HEK293 (cell line): ENCODE data around the gene AGAP5.
A peak's percentile ranks its signal among the peaks of the same experiment; 100 is the strongest.

Experiments
- CTCF ChIA-PET: fragments of 350-600 bp; formaldehyde crosslinking; extraction: SDS; loops from one replicate; lab custom pipeline; 2021; ENCODE audit warnings: antibody characterized with exemption; lab: Yijun Ruan, JAX
- POLR2A ChIA-PET: fragments of 300-600 bp; formaldehyde crosslinking; extraction: SDS; loops from one replicate; lab custom pipeline; 2020; ENCODE audit warnings: antibody characterized with exemption, inconsistent platforms; lab: Yijun Ruan, JAX
- H3K27ac ChIP-seq: fragments of 200-500 bp; sonication (Bioruptor generic); 2 replicates; pipeline ENCODE4 v1.5.1; 2014; ENCODE audit warnings: low read depth, low read length, control low read depth, inconsistent platforms; ENCODE audit errors: extremely low read depth
- H3K36me3 ChIP-seq, 2 experiments: fragments of 200-500 bp in 1 of 2; sonication (Bioruptor generic) in 1 of 2; 1 replicate in 1 of 2; 2 replicates in 1 of 2; pipeline ENCODE4 v1.5.1; 2014 to 2017; ENCODE audit warnings: inconsistent platforms in 2 of 2, low read length in 2 of 2; ENCODE audit not compliant: control insufficient read depth in 2 of 2, insufficient read depth in 1 of 2
- H3K4me1 ChIP-seq: fragments of 200-500 bp; sonication (Bioruptor generic); 2 replicates; pipeline ENCODE4 v1.5.1; 2014; ENCODE audit warnings: mild to moderate bottlenecking, low read length, inconsistent platforms; ENCODE audit not compliant: control insufficient read depth, insufficient read depth
- H3K4me3 ChIP-seq: 2 replicates; pipeline ENCODE4 v1.5.1; 2011; ENCODE audit warnings: low read depth, mild to moderate bottlenecking, control low read depth, low read length, moderate library complexity
- H3K9me3 ChIP-seq: fragments of 200-500 bp; sonication (Bioruptor generic); 2 replicates; pipeline ENCODE4 v1.5.1; 2014; ENCODE audit warnings: low read depth, low read length, inconsistent platforms; ENCODE audit not compliant: control insufficient read depth, insufficient read depth
- HOXA7 ChIP-seq: sonication (generic); formaldehyde crosslinking; IDR thresholded peaks from 2 replicates; pipeline ENCODE4 v1.8.1; 2022; ENCODE audit warnings: missing genetic modification reagents, borderline replicate concordance
- HOXD13 ChIP-seq: sonication (generic); formaldehyde crosslinking; IDR thresholded peaks from 2 replicates; pipeline ENCODE4 v1.8.0; 2022; ENCODE audit warnings: missing genetic modification reagents, borderline replicate concordance
- MZF1 ChIP-seq: fragments of 450-650 bp; formaldehyde crosslinking; IDR thresholded peaks from 2 replicates; pipeline ENCODE4 v1.5.1; 2017; ENCODE audit warnings: missing biosample characterization, missing genetic modification characterization, borderline replicate concordance
- SCRT2 ChIP-seq: fragments of 450-650 bp; formaldehyde crosslinking; IDR thresholded peaks from 2 replicates; pipeline ENCODE4 v1.5.1; 2016; ENCODE audit warnings: missing biosample characterization, missing genetic modification characterization
- ZBTB1 ChIP-seq: fragments of 450-650 bp; formaldehyde crosslinking; IDR thresholded peaks from 2 replicates; pipeline ENCODE4 v1.5.1; 2016; ENCODE audit warnings: missing biosample characterization, missing genetic modification characterization
- ZNF155 ChIP-seq: fragments of 450-650 bp; formaldehyde crosslinking; IDR thresholded peaks from 2 replicates; pipeline ENCODE4 v1.5.1; 2016; ENCODE audit warnings: missing biosample characterization, missing genetic modification characterization
- ZNF202 ChIP-seq: fragments of 450-650 bp; formaldehyde crosslinking; IDR thresholded peaks from 2 replicates; pipeline ENCODE4 v1.5.1; 2016; ENCODE audit warnings: missing biosample characterization, missing genetic modification characterization, borderline replicate concordance
- ZNF335 ChIP-seq: fragments of 450-650 bp; formaldehyde crosslinking; conservative IDR thresholded peaks from 2 replicates; pipeline ENCODE4 v1.5.1; 2016; ENCODE audit warnings: missing biosample characterization, missing genetic modification characterization
- ZNF366 ChIP-seq: fragments of 450-650 bp; formaldehyde crosslinking; conservative IDR thresholded peaks from 2 replicates; pipeline ENCODE4 v1.5.1; 2016; ENCODE audit warnings: missing biosample characterization, missing genetic modification characterization
- ZNF548 ChIP-seq: fragments of 450-650 bp; formaldehyde crosslinking; IDR thresholded peaks from 2 replicates; pipeline ENCODE4 v1.5.1; 2016; ENCODE audit warnings: missing biosample characterization, missing genetic modification characterization
- ZNF830 ChIP-seq: fragments of 450-650 bp; IDR thresholded peaks from 2 replicates; pipeline ENCODE4 v1.5.0; 2018; ENCODE audit warnings: missing biosample characterization, missing genetic modification characterization, low read depth, mild to moderate bottlenecking, moderate library complexity
- TF ChIP-seq, protein P1 (sequence below): fragments of 450-650 bp; formaldehyde crosslinking; IDR thresholded peaks from 2 replicates; pipeline ENCODE4 v1.5.1; 2016; ENCODE audit warnings: missing biosample characterization, missing genetic modification characterization
- TF ChIP-seq, protein P2 (sequence below): fragments of 450-650 bp; formaldehyde crosslinking; optimal IDR thresholded peaks from 2 replicates; pipeline ENCODE3; 2016; ENCODE audit warnings: missing biosample characterization, mild to moderate bottlenecking, missing genetic modification characterization
- TF ChIP-seq, protein P3 (sequence below): fragments of 450-650 bp; formaldehyde crosslinking; IDR thresholded peaks from 2 replicates; pipeline ENCODE4 v1.5.1; 2016; ENCODE audit warnings: missing biosample characterization, missing genetic modification characterization, borderline replicate concordance
- TF ChIP-seq, protein P4 (sequence below): fragments of 450-650 bp; formaldehyde crosslinking; IDR thresholded peaks from 2 replicates; pipeline ENCODE4 v1.5.1; 2016; ENCODE audit warnings: missing biosample characterization, missing genetic modification characterization, borderline replicate concordance
- TF ChIP-seq, protein P5 (sequence below): fragments of 450-650 bp; formaldehyde crosslinking; IDR thresholded peaks from 2 replicates; pipeline ENCODE4 v1.5.1; 2017; ENCODE audit warnings: missing biosample characterization, mild to moderate bottlenecking, missing genetic modification characterization, moderate library complexity
- TF ChIP-seq, protein P6 (sequence below): fragments of 450-650 bp; formaldehyde crosslinking; IDR thresholded peaks from 2 replicates; pipeline ENCODE4 v1.5.1; 2016; ENCODE audit warnings: missing biosample characterization, missing genetic modification characterization
- TF ChIP-seq, protein P7 (sequence below): sonication (generic); formaldehyde crosslinking; IDR thresholded peaks from 2 replicates; pipeline ENCODE4 v1.8.1; 2022; ENCODE audit warnings: mild to moderate bottlenecking, moderate library complexity, missing genetic modification reagents

AGAP5 gene

DNA sequence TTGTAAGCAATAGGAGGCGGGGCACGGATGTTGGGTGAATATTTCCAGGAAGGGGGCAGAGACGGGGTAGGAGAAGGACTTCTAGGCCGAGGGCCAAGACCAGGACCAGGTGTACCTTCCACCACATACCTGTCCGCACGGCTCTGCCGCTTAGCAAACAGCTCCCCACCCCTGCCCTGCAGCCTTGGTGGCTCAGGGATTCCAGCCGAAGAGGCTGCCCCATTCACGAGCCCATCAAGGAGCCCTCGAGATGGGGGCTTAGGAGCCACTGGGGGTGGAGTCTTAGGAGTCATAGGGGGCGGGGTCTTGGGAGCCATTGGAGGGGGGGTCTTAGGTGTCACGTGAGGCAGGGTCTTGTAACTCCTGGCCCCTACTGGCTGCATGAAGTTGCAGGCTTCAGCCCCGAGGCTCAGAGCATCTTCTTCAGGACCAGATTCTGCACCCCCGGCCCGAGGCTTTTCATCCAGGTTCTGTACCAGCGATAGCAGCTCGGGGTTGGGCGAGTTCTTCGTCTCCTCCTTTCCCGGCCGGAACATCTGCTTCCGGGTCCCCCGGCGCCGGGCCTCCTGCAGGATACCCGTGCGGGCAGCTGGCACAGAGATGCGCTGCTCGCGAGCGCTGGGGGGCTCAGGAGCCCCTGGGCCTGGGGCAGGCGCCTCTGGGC is 50.6 kb downstream of the AGAP5 start:
- H3K4me3 ChIP-seq = peak overlapping the region; percentile 24
- H3K36me3 ChIP-seq = no peaks in the 10 kb centered on the region
- no peak overlapping the region for H3K27ac ChIP-seq
- POLR2A ChIA-PET = no interaction called here
- no peaks in the 10 kb centered on the region for H3K4me1 ChIP-seq
- H3K9me3 ChIP-seq = no peaks in the 10 kb centered on the region
- TF ChIP-seq, protein P1, sequence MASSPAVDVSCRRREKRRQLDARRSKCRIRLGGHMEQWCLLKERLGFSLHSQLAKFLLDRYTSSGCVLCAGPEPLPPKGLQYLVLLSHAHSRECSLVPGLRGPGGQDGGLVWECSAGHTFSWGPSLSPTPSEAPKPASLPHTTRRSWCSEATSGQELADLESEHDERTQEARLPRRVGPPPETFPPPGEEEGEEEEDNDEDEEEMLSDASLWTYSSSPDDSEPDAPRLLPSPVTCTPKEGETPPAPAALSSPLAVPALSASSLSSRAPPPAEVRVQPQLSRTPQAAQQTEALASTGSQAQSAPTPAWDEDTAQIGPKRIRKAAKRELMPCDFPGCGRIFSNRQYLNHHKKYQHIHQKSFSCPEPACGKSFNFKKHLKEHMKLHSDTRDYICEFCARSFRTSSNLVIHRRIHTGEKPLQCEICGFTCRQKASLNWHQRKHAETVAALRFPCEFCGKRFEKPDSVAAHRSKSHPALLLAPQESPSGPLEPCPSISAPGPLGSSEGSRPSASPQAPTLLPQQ (tag by site-specific recombination) = no peak
- TF ChIP-seq, protein P2, sequence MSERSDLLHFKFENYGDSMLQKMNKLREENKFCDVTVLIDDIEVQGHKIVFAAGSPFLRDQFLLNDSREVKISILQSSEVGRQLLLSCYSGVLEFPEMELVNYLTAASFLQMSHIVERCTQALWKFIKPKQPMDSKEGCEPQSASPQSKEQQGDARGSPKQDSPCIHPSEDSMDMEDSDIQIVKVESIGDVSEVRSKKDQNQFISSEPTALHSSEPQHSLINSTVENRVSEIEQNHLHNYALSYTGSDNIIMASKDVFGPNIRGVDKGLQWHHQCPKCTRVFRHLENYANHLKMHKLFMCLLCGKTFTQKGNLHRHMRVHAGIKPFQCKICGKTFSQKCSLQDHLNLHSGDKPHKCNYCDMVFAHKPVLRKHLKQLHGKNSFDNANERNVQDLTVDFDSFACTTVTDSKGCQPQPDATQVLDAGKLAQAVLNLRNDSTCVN (tag by site-specific recombination) = no peak
- TF ChIP-seq, protein P3, sequence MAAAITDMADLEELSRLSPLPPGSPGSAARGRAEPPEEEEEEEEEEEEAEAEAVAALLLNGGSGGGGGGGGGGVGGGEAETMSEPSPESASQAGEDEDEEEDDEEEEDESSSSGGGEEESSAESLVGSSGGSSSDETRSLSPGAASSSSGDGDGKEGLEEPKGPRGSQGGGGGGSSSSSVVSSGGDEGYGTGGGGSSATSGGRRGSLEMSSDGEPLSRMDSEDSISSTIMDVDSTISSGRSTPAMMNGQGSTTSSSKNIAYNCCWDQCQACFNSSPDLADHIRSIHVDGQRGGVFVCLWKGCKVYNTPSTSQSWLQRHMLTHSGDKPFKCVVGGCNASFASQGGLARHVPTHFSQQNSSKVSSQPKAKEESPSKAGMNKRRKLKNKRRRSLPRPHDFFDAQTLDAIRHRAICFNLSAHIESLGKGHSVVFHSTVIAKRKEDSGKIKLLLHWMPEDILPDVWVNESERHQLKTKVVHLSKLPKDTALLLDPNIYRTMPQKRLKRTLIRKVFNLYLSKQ (tag by site-specific recombination) = no peak
- TF ChIP-seq, protein P4, sequence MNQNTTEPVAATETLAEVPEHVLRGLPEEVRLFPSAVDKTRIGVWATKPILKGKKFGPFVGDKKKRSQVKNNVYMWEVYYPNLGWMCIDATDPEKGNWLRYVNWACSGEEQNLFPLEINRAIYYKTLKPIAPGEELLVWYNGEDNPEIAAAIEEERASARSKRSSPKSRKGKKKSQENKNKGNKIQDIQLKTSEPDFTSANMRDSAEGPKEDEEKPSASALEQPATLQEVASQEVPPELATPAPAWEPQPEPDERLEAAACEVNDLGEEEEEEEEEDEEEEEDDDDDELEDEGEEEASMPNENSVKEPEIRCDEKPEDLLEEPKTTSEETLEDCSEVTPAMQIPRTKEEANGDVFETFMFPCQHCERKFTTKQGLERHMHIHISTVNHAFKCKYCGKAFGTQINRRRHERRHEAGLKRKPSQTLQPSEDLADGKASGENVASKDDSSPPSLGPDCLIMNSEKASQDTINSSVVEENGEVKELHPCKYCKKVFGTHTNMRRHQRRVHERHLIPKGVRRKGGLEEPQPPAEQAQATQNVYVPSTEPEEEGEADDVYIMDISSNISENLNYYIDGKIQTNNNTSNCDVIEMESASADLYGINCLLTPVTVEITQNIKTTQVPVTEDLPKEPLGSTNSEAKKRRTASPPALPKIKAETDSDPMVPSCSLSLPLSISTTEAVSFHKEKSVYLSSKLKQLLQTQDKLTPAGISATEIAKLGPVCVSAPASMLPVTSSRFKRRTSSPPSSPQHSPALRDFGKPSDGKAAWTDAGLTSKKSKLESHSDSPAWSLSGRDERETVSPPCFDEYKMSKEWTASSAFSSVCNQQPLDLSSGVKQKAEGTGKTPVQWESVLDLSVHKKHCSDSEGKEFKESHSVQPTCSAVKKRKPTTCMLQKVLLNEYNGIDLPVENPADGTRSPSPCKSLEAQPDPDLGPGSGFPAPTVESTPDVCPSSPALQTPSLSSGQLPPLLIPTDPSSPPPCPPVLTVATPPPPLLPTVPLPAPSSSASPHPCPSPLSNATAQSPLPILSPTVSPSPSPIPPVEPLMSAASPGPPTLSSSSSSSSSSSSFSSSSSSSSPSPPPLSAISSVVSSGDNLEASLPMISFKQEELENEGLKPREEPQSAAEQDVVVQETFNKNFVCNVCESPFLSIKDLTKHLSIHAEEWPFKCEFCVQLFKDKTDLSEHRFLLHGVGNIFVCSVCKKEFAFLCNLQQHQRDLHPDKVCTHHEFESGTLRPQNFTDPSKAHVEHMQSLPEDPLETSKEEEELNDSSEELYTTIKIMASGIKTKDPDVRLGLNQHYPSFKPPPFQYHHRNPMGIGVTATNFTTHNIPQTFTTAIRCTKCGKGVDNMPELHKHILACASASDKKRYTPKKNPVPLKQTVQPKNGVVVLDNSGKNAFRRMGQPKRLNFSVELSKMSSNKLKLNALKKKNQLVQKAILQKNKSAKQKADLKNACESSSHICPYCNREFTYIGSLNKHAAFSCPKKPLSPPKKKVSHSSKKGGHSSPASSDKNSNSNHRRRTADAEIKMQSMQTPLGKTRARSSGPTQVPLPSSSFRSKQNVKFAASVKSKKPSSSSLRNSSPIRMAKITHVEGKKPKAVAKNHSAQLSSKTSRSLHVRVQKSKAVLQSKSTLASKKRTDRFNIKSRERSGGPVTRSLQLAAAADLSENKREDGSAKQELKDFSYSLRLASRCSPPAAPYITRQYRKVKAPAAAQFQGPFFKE (tag by site-specific recombination) = no peak
- TF ChIP-seq ZNF335 (tag by site-specific recombination) = no peak
- no peak for TF ChIP-seq HOXA7
- TF ChIP-seq ZNF366 = no peak
- TF ChIP-seq ZNF155 (tag by site-specific recombination) = no peak
- TF ChIP-seq ZBTB1 = no peak
- no peak for TF ChIP-seq HOXD13 (CRISPR knock-in tag)
- TF ChIP-seq SCRT2 (tag by site-specific recombination) = no peak
- no peak for TF ChIP-seq ZNF202 (tag by site-specific recombination)
- TF ChIP-seq, protein P5, sequence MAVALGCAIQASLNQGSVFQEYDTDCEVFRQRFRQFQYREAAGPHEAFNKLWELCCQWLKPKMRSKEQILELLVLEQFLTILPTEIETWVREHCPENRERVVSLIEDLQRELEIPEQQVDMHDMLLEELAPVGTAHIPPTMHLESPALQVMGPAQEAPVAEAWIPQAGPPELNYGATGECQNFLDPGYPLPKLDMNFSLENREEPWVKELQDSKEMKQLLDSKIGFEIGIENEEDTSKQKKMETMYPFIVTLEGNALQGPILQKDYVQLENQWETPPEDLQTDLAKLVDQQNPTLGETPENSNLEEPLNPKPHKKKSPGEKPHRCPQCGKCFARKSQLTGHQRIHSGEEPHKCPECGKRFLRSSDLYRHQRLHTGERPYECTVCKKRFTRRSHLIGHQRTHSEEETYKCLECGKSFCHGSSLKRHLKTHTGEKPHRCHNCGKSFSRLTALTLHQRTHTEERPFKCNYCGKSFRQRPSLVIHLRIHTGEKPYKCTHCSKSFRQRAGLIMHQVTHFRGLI = no peak
- no peak for TF ChIP-seq MZF1 (tag by site-specific recombination)
- TF ChIP-seq, protein P6, sequence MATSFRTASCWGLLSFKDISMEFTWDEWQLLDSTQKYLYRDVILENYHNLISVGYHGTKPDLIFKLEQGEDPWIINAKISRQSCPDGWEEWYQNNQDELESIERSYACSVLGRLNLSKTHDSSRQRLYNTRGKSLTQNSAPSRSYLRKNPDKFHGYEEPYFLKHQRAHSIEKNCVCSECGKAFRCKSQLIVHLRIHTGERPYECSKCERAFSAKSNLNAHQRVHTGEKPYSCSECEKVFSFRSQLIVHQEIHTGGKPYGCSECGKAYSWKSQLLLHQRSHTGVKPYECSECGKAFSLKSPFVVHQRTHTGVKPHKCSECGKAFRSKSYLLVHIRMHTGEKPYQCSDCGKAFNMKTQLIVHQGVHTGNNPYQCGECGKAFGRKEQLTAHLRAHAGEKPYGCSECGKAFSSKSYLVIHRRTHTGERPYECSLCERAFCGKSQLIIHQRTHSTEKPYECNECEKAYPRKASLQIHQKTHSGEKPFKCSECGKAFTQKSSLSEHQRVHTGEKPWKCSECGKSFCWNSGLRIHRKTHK (tag by site-specific recombination) = no peak
- TF ChIP-seq, protein P7, sequence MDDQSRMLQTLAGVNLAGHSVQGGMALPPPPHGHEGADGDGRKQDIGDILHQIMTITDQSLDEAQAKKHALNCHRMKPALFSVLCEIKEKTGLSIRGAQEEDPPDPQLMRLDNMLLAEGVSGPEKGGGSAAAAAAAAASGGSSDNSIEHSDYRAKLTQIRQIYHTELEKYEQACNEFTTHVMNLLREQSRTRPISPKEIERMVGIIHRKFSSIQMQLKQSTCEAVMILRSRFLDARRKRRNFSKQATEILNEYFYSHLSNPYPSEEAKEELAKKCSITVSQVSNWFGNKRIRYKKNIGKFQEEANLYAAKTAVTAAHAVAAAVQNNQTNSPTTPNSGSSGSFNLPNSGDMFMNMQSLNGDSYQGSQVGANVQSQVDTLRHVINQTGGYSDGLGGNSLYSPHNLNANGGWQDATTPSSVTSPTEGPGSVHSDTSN (CRISPR knock-in tag) = no peak
- TF ChIP-seq ZNF830 (tag by site-specific recombination) = no peak
- TF ChIP-seq ZNF548 (tag by site-specific recombination) = no peak
- TF ChIP-seq, all 188 proteins: peak for 0
- CTCF ChIA-PET = interaction anchor here (0.6 to 9.1 kb wide), 4 partner anchors 109 to 119 kb away, joined by 3 to 168 read pairs (median 19); no protein-coding TSS in a partner anchor
